ENCODE data around the gene TBC1D5.

DNA sequence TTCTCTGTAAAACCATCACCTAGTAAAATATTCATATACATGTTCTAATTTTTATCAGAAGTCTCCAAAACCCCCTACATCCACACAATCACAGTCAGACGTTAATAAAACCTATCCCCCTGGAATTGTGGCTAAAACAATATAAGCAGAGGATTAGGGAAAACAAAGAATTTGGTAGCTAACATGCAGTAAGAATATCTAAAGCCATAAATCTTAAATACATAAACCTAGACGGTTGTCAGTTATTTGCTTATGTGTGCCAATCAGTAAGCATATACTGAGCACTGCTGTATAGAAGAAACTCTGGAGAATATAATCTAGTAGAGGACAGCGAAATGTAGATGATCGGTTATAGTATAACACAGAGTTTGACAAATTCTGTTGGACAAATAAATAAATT lies 232.2 kb downstream of the TBC1D5 start:
- TF ChIP-seq, protein P1, sequence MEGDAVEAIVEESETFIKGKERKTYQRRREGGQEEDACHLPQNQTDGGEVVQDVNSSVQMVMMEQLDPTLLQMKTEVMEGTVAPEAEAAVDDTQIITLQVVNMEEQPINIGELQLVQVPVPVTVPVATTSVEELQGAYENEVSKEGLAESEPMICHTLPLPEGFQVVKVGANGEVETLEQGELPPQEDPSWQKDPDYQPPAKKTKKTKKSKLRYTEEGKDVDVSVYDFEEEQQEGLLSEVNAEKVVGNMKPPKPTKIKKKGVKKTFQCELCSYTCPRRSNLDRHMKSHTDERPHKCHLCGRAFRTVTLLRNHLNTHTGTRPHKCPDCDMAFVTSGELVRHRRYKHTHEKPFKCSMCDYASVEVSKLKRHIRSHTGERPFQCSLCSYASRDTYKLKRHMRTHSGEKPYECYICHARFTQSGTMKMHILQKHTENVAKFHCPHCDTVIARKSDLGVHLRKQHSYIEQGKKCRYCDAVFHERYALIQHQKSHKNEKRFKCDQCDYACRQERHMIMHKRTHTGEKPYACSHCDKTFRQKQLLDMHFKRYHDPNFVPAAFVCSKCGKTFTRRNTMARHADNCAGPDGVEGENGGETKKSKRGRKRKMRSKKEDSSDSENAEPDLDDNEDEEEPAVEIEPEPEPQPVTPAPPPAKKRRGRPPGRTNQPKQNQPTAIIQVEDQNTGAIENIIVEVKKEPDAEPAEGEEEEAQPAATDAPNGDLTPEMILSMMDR (IDR thresholded peaks at IDR 0.05), result no peak
- TF ChIP-seq EZH2phosphoT487 (IDR thresholded peaks at IDR 0.05) (no peak), EZH2 (IDR thresholded peaks at IDR 0.05) (no peak)

All from neural progenitor cell (in vitro differentiated cells).